GM18519 (cell line): ENCODE measurements around the gene NWD2.
A peak's percentile ranks its signal among the peaks of the same experiment; 100 is the strongest.
"Not testable (repeated sequence)": the region's sequence is repeated elsewhere in the genome, so short reads cannot be mapped to it uniquely, and the experiment has no call there.

ENCODE experiments used
- ATAC-seq: cut with Tn5 transposase; IDR thresholded peaks from one replicate; pipeline ENCODE4 v1.9.1; 2021; ENCODE audit warnings: mild to moderate bottlenecking, moderate library complexity; ENCODE audit not compliant: unreplicated experiment, low FRiP score

NWD2 gene

DNA sequence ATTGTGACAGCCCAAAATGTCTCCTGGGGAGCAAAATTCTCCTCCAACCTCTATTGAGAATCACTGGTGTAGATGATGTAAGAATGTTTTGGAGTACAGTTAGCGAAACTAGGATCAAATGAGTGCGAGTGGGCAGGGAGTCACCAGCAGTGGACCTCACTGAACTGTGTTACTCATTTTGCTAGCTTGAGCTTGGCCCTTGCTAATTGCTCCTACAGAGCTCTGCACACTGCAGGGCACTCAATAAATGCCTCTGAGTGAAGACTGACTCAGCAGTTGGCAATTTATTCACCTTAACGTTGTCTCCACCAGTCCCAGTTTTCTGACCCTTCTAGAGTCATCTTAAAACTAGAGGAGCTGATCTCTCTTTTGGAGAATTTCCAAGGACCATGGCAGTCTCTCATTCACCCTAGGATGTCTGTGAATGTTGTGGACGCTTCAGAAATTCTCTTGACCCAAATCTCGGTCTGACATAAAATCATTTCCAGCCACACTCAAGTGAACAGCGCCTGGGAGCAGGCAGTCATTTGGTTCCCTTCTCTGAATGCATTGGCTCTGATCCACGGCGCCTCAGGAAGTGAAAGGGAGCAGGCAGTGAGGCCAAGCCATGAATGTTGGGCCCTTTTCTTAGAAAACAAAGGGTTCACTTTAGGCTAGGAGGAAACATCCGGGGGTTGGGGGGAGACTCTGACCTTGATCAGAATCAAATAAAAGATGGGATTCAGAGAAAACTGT lies 148.1 kb downstream of the NWD2 start:
- no peak for ATAC-seq

DNA sequence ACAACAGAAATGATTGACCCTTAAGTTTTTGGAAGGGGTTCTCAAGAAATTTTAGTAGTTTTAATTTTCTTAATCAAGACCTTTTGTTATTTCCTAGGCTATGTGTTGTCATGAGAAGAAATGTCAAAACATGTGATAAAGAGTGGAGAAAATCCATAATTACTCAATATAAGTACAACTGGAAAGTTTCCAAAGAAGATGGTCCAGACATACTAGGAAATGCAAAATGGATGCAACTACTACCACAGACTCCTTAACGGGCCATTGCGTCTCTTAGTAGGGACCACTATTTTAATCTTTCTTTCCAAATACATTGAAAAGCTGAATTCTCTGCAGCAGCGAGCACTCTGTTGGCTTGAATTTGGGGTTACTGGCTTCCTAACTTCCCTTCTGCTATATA lies 148.8 kb downstream of the NWD2 start:
- ATAC-seq = no peak

DNA sequence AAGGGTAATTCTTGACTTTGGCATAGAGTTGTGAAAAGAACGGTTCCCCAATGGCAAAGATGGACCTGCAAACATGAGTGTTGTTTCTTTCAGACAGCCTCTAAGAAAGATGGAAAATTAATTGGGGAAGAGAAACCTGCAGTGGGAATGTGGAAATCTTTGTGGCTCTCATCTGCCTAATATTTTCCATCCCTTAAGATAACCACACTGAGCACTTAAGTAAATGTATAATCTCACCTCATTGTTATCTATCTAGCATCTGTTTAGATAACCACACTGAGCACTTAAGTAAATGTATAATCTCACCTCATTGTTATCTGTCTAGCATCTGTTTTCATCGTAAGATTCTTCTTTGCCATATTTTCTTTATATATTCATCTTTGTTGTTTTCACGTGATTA lies 149.3 kb downstream of the NWD2 start:
- no peak for ATAC-seq

DNA sequence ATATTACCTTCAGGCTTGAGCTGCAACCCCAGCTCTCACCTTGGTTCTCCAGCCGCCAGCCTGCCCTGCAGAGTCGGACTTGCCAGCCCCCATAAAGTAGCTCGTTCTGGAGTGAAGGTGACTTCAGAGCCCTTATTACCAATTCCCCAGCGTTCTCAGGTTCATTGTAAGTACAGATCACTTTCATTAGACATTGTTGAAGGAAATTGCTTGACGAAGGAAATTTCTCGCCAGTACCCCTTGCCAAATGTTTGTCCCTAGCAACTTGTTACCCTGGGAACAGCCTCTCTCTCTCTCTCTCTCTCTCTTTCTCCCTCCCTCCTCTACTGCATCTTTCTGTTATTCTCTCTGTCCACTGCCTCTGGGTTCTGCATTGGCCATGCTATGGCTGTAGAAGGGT lies 153.0 kb downstream of the NWD2 start:
- ATAC-seq = no peak

DNA sequence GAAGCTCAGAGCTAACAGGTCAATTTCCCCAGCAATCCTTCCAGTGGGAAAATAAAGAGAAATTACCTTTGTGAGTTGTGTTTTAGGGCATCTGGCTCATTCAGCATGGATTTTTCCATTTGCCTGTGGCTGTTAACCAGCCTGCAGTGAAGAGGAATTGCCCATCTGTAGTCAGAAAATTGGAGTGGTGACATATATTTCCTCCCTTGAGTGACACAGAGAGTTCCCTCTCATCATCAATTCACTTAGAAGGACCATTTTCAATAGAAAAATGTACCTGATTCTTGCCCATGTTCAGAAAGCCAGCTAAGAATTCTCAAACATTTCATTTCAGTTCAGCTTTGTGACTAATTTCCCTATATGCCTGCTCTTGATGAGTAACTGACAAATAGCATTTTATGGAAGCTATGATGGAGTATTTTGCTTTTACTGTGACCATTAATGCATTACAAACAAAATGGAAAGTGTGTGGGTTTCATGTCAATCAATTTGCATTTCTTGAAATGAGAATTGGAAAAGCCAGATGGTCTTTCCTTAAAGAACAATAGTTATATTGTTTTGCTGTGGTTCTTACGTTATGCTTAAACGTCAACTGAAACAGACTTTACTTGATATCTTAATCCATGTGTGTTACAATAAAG lies 155.8 kb downstream of the NWD2 start:
- ATAC-seq = peak; percentile 81

DNA sequence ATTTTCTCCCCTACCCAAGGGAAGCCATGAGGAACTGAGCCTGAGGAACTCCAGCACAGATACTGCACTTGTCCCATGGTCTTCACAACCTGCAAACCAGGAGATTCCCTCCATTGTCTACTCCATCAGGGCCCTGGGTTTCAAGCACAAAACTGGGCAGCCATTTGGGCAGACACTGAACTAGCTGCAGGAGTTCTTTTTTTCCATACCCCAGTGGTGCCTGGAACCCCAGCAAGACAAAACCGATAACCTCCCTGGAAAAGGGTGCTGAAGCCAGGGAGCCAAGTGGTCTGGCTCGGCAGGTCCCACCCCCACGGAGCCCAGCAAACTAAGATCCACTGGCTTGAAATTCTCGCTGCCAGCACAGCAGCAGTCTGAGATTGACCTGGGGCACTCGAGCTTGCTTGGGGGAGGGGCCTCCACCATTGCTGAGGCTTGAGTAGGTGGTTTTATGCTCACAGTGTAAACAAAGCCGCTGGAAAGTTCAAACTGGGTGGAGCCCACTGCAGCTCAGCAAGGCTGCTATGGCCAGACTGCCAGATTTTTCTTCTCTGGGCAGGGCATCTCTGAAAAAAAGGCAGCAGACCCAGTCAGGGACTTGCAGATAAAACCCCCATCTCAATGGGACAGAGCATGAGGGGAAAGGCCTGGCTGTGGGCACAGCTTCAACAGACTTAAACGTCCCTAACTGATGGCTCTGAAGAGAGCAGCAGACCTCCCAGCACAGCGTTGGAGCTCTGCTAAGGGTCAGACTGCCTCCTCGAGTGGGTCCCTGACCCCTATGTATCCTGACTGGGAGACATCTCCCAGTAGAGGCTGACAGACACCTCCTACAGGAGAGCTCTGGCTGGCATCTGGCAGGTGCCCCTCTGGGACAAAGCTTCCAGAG lies 163.6 kb downstream of the NWD2 start:
- ATAC-seq = not testable (repeated sequence)

DNA sequence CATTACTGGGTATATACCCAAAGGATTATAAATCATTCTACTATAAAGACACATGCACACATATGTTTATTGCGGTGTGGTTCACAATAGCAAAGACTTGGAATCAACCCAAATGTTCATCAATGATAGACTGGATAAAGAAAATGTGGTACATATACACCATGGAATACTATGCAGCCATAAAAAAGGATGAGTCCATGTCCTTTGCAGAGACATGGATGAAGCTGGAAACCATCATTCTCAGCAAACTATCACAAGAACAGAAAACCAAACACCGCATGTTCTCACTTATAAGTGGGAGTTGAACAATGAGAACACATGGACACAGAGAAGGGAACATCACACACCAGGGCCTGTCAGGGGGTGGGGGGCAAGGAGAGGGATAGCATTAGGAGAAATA lies 169.1 kb downstream of the NWD2 start:
- ATAC-seq = not testable (repeated sequence)

DNA sequence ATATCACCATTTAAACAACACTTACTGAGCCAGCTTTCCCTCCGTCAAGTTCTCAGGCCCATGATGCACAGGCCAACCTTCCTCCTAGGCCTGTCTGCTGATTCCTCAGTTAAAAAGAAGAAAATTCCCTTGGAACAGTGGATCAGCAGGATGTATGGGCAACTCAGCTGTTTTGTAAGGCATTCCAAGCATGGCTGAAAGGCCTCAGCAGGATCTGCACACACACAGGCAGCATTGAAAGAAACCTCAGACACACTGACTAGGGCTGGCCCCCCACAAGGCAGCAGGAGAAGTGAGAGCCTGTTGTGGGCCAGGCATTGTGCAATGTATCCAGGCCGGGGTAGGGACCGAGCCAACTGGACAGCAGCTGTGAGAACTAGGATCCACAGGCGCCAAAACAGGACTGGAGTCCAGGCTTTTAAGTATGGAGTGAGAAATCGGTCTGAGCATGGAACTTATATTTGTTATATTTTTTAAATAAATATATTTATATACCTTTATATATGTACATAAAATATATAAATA lies 171.4 kb downstream of the NWD2 start:
- no peak for ATAC-seq

DNA sequence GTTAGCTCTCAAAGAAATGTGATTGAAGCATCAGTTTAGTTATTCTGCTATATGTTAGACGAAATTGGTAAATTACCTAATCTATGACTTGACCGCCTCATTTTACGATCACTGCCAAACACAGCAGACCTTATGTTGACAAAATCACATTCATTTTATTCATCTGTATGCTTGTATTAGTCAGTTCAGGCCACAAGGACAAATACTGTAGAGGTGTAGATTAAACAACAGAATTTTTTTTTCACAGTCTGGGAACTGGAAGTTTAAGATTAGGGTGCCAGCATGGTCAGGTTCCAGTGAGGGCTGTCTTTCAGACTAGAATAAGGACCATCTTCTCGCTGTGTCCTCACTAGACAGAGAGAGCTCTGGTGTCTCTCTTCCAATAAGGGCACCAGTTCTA lies 177.1 kb downstream of the NWD2 start:
- no peak for ATAC-seq

DNA sequence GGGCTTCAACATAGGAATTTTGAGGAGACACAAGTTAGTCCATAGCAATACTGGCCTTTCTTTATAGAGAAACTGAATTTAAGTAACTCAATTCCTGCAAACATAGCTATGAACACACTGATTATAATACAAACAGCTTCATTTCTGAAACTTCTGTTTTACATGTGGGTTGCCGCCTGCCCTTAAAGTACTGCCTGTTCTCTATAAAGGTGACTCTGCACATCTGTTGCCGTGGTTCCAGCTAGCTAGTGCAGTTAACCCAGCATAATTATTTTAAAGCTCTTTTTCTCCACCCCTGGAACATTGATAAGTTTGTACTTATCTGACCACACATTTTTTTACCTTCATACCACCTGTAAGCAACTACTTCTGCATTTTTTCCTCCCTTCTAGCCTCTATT lies 177.6 kb downstream of the NWD2 start:
- no peak for ATAC-seq

DNA sequence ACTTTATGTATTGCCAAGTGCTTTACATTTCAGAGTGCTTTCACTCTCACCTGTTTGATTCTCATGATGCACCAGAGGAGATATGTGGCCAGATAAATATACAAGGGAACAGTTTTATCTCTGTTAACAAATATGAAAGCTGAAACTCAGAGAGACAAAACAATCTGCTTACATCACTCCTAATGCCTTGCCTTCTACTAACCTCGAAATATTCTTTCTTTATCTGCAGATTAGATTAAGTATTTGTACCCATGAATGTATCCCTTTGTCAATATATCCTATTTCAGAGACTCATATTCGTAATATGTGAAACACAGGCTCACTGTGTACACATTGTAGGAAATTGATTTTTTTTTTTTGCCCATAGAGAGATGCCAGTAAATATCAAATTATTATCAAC lies 178.1 kb downstream of the NWD2 start:
- no peak for ATAC-seq

DNA sequence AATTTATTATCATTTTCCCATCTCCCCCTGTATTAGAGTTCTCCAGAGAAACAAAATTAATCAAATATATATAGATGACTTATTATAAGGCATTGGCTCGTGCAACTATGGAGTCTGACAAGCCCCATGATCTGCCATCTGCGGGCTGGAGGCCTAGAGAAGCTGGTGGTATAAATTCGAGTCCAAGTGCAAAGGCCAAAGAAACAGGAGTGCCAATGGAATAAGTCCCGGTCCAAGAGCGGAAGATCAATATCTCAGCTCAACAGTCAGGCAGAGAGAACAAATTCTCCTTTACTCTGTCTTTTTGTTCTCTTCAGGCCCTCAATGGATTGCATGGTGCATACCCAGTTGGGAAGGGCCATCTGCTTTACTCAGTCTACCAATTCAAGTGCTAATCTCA lies 178.8 kb downstream of the NWD2 start:
- no peak for ATAC-seq

DNA sequence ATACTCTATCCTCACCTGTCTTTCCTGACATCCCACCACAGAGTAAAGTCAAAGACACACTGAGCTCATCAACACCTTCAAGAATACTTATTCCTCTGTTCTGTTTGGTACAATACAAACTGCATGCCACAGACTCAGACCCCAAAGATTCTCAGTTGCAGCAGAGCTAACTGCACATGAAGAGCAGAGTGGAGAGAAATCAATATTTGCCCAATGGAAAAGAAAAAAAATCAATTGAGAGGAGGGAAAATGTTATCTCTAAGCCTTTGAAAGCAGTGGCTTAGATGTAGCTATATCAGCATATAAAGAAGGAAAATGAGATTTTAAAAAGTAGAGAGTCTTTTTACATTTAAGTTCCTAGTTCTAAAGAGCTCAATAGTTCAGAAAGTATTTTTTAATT lies 180.2 kb downstream of the NWD2 start:
- ATAC-seq = no peak

DNA sequence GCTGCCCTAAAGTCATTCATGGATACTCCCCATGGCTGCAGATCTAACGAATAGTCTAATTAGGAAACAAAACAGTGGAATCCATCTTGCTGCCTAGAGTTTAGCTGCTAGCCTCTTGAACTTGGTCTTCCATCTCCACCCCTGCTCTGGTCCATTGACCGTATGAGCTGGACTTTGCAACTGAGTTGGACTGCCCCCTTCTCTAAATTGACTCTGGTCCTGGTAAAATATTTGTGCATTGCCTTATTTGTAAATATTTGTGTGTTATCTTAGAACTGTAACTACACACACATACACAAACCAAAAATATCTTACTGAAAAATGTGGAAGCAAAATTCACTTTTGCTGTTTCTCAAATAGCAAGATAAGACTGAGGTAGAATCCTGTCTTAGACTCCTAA lies 181.3 kb downstream of the NWD2 start:
- no peak for ATAC-seq

DNA sequence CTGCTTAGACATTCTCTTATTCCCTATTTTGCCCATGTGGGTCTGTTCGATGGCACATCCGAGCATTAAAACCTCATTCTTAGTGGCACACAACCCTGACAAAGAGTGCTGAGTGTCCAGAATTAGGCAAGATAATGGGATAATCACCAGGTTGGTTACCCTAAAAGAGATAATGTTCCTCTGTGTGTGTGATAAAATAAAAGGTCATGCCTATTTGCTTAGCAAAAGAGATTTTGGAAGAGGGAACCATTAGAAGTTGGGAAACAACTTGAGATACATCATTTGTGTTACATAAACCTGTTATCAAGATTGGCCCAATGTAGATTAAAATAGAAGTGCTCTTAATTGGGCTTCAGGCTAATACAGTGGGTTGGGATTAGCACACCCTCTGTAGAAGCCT lies 182.7 kb downstream of the NWD2 start:
- ATAC-seq = no peak

DNA sequence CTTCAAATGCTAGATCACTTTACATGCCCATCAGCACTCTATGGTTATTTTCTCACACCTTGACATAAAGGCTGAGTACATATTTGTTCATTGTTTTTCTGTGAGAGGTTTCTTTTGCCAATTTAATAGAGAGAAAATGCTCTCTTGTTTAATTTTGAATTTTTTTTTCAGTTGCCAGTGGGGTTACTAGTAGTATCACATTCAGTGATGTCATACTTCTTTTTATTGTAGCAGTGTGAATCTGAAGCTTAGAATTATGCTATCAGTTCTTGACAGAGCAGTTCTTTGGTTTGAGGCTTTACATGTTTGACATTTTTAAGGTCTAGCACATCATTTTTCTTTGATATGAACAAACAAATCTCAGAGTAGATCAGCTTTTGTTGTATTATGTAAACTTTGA lies 185.4 kb downstream of the NWD2 start:
- ATAC-seq = no peak

DNA sequence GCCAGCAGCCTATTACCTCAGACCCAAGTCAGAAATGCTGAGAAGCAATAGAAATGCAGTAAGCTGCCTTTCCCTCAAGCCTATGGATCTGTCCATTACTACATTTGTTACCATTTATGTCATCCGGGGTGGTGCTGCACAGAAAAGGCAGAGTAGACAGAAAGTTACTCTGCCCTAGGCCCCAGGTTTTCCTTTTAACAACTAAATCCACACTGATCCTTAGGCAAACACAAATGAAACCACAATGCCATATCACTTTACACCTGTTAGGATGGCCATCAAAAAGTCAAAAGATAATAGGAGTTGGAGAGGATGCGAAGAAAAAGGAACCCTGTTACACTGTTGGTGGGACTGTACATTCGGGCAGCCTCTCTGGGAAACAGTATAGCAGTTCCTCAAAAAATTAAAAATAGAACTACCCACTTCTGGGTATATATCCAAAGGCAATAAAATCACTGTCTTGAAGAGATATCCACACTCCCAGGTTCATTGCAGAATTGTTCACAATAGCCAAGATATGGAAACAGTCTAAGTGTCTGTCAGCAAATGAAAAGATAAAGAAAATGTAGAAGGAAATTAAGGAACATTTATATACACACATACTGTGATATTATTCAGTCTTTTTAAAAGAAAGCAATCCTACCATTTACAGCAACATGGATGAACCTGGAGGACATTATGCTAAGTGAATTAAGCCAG lies 186.3 kb downstream of the NWD2 start:
- no peak for ATAC-seq

DNA sequence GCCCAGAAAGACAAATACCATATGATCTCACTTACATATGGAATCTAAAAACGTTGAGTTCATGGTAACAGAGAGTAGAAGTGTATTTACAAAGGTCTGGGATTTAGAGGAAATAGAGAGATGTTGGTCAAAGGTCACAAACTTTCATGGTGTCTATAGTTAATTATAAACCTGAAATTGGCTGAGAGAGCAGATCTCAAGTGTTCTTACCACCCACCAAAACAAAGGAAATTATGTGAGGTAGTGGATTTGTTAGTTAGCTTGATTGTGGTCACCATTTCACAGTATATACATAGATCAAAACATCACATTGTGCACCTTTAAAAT lies 186.8 kb downstream of the NWD2 start:
- ATAC-seq = no peak

DNA sequence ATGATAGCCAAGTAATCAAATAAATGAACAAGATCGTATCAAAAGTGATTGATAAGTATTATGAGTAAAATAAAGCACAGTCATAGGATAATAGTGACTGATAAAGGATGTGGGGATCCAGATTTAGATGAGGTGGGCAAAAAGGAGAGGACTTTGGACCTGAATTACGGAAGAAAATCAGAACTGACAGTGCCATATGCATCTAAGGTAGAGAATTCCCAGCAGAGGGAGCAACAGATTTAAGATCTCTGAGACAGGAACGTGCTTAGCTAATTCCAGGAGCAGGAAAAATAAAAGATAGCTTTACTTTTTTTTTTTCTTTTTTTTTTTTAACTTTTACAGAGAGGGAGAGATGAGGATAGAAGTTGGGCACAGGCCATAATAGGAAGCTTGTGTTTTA lies 189.9 kb downstream of the NWD2 start:
- ATAC-seq = no peak

DNA sequence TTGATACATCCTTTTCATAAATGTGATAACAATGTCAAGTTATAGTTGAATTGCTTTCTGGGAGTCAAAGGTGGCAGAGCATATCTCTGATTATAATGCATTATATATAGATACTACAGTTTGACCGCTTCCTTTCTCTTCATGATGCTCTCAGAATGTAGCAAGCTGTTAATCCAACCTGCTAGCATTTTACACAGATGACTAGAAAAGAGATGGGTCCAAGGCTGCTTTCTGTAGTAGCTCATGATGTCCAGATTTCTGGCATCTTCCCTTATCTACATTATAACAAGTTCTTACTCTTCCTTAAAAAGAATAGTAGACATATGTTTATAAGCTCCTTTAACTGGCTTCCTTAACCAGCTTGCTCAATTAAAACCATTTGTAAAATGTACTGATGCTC lies 192.0 kb downstream of the NWD2 start:
- ATAC-seq = no peak

DNA sequence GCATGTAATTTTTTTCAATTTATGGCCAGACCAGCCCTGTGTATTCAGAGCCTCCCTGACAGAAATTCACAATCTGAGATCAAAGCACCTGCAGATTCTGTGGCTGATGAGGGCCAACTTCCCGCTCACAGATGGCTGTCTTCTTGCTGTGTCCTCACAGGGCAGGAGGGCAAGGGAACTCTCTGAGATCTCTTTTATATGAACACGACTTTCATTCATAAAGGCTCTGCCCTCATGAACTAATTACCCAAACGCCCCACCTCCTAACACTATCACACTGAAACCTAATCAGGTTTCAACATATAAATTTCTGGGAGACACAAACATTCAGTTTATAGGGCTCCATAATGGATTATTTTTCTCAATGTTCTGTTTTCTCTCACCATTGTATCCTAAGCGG lies 192.6 kb downstream of the NWD2 start:
- ATAC-seq = no peak
